HEK293 (cell line): Measurements from ENCODE around the gene MRPL55.
"Not testable (repeated sequence)": the region's sequence is repeated elsewhere in the genome, so short reads cannot be mapped to it uniquely, and the experiment has no call there.

Experiments
- CTCF ChIA-PET: fragments of 350-600 bp; formaldehyde crosslinking; extraction: SDS; loops from one replicate; lab custom pipeline; 2021; ENCODE audit warnings: antibody characterized with exemption; lab: Yijun Ruan, JAX
- POLR2A ChIA-PET: fragments of 300-600 bp; formaldehyde crosslinking; extraction: SDS; loops from one replicate; lab custom pipeline; 2020; ENCODE audit warnings: antibody characterized with exemption, inconsistent platforms; lab: Yijun Ruan, JAX
- H3K27ac ChIP-seq: fragments of 200-500 bp; sonication (Bioruptor generic); 2 replicates; pipeline ENCODE4 v1.5.1; 2014; ENCODE audit warnings: low read depth, low read length, control low read depth, inconsistent platforms; ENCODE audit errors: extremely low read depth
- H3K36me3 ChIP-seq, 2 experiments: fragments of 200-500 bp in 1 of 2; sonication (Bioruptor generic) in 1 of 2; 1 replicate in 1 of 2; 2 replicates in 1 of 2; pipeline ENCODE4 v1.5.1; 2014 to 2017; ENCODE audit warnings: inconsistent platforms in 2 of 2, low read length in 2 of 2; ENCODE audit not compliant: control insufficient read depth in 2 of 2, insufficient read depth in 1 of 2
- H3K4me1 ChIP-seq: fragments of 200-500 bp; sonication (Bioruptor generic); 2 replicates; pipeline ENCODE4 v1.5.1; 2014; ENCODE audit warnings: mild to moderate bottlenecking, low read length, inconsistent platforms; ENCODE audit not compliant: control insufficient read depth, insufficient read depth
- H3K4me3 ChIP-seq: 2 replicates; pipeline ENCODE4 v1.5.1; 2011; ENCODE audit warnings: low read depth, mild to moderate bottlenecking, control low read depth, low read length, moderate library complexity
- H3K9me3 ChIP-seq: fragments of 200-500 bp; sonication (Bioruptor generic); 2 replicates; pipeline ENCODE4 v1.5.1; 2014; ENCODE audit warnings: low read depth, low read length, inconsistent platforms; ENCODE audit not compliant: control insufficient read depth, insufficient read depth
- YY1 ChIP-seq: fragments of 450-650 bp; formaldehyde crosslinking; IDR thresholded peaks from 2 replicates; pipeline ENCODE4 v1.5.1; 2018; ENCODE audit warnings: missing biosample characterization, missing genetic modification characterization
- ZEB2 ChIP-seq: fragments of 450-650 bp; formaldehyde crosslinking; IDR thresholded peaks from 2 replicates; pipeline ENCODE4 v1.5.1; 2016; ENCODE audit warnings: missing biosample characterization, missing genetic modification characterization
- ZFP37 ChIP-seq: fragments of 450-650 bp; formaldehyde crosslinking; IDR thresholded peaks from 2 replicates; pipeline ENCODE4 v1.5.1; 2016; ENCODE audit warnings: missing biosample characterization, missing genetic modification characterization
- ZNF114 ChIP-seq: fragments of 450-650 bp; formaldehyde crosslinking; IDR thresholded peaks from 2 replicates; pipeline ENCODE4 v1.5.0; 2017; ENCODE audit warnings: missing biosample characterization, missing genetic modification characterization
- ZNF138 ChIP-seq: fragments of 450-650 bp; formaldehyde crosslinking; IDR thresholded peaks from 2 replicates; pipeline ENCODE4 v1.5.1; 2016; ENCODE audit warnings: missing biosample characterization, missing genetic modification characterization, borderline replicate concordance
- ZNF2 ChIP-seq: fragments of 450-650 bp; formaldehyde crosslinking; IDR thresholded peaks from 2 replicates; pipeline ENCODE4 v1.5.1; 2016; ENCODE audit warnings: missing biosample characterization, missing genetic modification characterization
- ZNF354C ChIP-seq: fragments of 450-650 bp; formaldehyde crosslinking; IDR thresholded peaks from 2 replicates; pipeline ENCODE4 v1.5.1; 2016; ENCODE audit warnings: missing biosample characterization, missing genetic modification characterization, low read depth, borderline replicate concordance
- ZNF366 ChIP-seq: fragments of 450-650 bp; formaldehyde crosslinking; conservative IDR thresholded peaks from 2 replicates; pipeline ENCODE4 v1.5.1; 2016; ENCODE audit warnings: missing biosample characterization, missing genetic modification characterization
- ZNF560 ChIP-seq: fragments of 450-650 bp; formaldehyde crosslinking; IDR thresholded peaks from 2 replicates; pipeline ENCODE4 v1.5.1; 2017; ENCODE audit warnings: missing biosample characterization, missing genetic modification characterization, borderline replicate concordance
- ZNF626 ChIP-seq: fragments of 450-650 bp; sonication (Bioruptor Pico); formaldehyde crosslinking; IDR thresholded peaks from 2 replicates; pipeline ENCODE4 v1.5.1; 2018; ENCODE audit warnings: missing biosample characterization, missing genetic modification characterization, inconsistent platforms
- ZNF677 ChIP-seq: fragments of 450-650 bp; IDR thresholded peaks from 2 replicates; pipeline ENCODE4 v1.5.0; 2018; ENCODE audit warnings: missing biosample characterization, mild to moderate bottlenecking, missing genetic modification characterization, moderate library complexity
- ZNF776 ChIP-seq: fragments of 450-650 bp; formaldehyde crosslinking; IDR thresholded peaks from 2 replicates; pipeline ENCODE4 v1.5.0; 2017; ENCODE audit warnings: missing biosample characterization, missing genetic modification characterization, borderline replicate concordance
- ZSCAN23 ChIP-seq: fragments of 450-650 bp; formaldehyde crosslinking; IDR thresholded peaks from 2 replicates; pipeline ENCODE4 v1.5.1; 2016; ENCODE audit warnings: missing biosample characterization, missing genetic modification characterization
- TF ChIP-seq, protein P1 (sequence below): fragments of 450-650 bp; formaldehyde crosslinking; IDR thresholded peaks from 2 replicates; pipeline ENCODE4 v1.5.1; 2016; ENCODE audit warnings: missing biosample characterization, missing genetic modification characterization
- TF ChIP-seq, protein P2 (sequence below): fragments of 450-650 bp; formaldehyde crosslinking; conservative IDR thresholded peaks from 2 replicates; pipeline ENCODE4 v1.5.1; 2016; ENCODE audit warnings: low read depth, missing biosample characterization, missing genetic modification characterization
- TF ChIP-seq, protein P3 (sequence below): fragments of 450-650 bp; IDR thresholded peaks from 2 replicates; pipeline ENCODE4 v1.5.1; 2018; ENCODE audit warnings: missing biosample characterization, mild to moderate bottlenecking, missing genetic modification characterization
- TF ChIP-seq, protein P4 (sequence below): fragments of 450-650 bp; formaldehyde crosslinking; IDR thresholded peaks from 2 replicates; pipeline ENCODE4 v1.5.1; 2017; ENCODE audit warnings: missing biosample characterization, missing genetic modification characterization
- TF ChIP-seq, protein P5 (sequence below): fragments of 450-650 bp; formaldehyde crosslinking; IDR thresholded peaks from 2 replicates; pipeline ENCODE4 v1.5.1; 2016; ENCODE audit warnings: missing biosample characterization, missing genetic modification characterization, low read depth
- TF ChIP-seq, protein P6 (sequence below): fragments of 450-650 bp; formaldehyde crosslinking; IDR thresholded peaks from 2 replicates; pipeline ENCODE4 v1.5.1; 2016; ENCODE audit warnings: missing biosample characterization, missing genetic modification characterization, low read depth

The MRPL55 gene

DNA sequence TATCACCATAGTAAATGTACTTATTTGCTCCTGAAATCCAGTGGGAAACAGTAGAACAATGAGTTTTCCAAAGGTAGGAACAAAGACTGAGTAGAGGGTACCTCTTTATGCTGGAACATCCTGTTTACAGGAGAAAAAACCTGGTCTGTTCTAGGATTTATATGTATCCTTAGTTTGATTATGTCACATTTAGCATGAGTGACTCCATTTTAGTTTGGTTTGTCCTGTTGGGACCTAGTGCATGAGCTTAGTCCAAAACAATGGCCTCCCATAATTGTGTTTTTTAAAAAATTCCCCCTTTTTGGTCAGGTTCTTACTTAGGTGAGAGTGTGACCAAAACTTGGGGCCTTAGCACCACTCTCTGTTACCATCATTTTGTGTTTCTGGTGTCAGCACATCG, 3.5 kb upstream of the MRPL55 start (continued):
- TF ChIP-seq, protein P1, sequence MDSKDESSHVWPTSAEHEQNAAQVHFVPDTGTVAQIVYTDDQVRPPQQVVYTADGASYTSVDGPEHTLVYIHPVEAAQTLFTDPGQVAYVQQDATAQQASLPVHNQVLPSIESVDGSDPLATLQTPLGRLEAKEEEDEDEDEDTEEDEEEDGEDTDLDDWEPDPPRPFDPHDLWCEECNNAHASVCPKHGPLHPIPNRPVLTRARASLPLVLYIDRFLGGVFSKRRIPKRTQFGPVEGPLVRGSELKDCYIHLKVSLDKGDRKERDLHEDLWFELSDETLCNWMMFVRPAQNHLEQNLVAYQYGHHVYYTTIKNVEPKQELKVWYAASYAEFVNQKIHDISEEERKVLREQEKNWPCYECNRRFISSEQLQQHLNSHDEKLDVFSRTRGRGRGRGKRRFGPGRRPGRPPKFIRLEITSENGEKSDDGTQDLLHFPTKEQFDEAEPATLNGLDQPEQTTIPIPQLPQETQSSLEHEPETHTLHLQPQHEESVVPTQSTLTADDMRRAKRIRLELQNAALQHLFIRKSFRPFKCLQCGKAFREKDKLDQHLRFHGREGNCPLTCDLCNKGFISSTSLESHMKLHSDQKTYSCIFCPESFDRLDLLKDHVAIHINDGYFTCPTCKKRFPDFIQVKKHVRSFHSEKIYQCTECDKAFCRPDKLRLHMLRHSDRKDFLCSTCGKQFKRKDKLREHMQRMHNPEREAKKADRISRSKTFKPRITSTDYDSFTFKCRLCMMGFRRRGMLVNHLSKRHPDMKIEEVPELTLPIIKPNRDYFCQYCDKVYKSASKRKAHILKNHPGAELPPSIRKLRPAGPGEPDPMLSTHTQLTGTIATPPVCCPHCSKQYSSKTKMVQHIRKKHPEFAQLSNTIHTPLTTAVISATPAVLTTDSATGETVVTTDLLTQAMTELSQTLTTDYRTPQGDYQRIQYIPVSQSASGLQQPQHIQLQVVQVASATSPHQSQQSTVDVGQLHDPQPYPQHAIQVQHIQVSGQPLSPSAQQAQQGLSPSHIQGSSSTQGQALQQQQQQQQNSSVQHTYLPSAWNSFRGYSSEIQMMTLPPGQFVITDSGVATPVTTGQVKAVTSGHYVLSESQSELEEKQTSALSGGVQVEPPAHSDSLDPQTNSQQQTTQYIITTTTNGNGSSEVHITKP (tag by site-specific recombination), result no peak
- no peak for TF ChIP-seq ZNF366
- TF ChIP-seq, protein P2, sequence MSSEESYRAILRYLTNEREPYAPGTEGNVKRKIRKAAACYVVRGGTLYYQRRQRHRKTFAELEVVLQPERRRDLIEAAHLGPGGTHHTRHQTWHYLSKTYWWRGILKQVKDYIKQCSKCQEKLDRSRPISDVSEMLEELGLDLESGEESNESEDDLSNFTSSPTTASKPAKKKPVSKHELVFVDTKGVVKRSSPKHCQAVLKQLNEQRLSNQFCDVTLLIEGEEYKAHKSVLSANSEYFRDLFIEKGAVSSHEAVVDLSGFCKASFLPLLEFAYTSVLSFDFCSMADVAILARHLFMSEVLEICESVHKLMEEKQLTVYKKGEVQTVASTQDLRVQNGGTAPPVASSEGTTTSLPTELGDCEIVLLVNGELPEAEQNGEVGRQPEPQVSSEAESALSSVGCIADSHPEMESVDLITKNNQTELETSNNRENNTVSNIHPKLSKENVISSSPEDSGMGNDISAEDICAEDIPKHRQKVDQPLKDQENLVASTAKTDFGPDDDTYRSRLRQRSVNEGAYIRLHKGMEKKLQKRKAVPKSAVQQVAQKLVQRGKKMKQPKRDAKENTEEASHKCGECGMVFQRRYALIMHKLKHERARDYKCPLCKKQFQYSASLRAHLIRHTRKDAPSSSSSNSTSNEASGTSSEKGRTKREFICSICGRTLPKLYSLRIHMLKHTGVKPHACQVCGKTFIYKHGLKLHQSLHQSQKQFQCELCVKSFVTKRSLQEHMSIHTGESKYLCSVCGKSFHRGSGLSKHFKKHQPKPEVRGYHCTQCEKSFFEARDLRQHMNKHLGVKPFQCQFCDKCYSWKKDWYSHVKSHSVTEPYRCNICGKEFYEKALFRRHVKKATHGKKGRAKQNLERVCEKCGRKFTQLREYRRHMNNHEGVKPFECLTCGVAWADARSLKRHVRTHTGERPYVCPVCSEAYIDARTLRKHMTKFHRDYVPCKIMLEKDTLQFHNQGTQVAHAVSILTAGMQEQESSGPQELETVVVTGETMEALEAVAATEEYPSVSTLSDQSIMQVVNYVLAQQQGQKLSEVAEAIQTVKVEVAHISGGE (tag by site-specific recombination), result no peak
- no peak for TF ChIP-seq ZNF138
- no peak for TF ChIP-seq ZEB2 (tag by site-specific recombination)
- TF ChIP-seq ZNF677 (tag by site-specific recombination), result no peak
- no peak for TF ChIP-seq ZNF354C
- TF ChIP-seq, protein P3, sequence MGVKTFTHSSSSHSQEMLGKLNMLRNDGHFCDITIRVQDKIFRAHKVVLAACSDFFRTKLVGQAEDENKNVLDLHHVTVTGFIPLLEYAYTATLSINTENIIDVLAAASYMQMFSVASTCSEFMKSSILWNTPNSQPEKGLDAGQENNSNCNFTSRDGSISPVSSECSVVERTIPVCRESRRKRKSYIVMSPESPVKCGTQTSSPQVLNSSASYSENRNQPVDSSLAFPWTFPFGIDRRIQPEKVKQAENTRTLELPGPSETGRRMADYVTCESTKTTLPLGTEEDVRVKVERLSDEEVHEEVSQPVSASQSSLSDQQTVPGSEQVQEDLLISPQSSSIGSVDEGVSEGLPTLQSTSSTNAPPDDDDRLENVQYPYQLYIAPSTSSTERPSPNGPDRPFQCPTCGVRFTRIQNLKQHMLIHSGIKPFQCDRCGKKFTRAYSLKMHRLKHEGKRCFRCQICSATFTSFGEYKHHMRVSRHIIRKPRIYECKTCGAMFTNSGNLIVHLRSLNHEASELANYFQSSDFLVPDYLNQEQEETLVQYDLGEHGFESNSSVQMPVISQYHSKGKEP (tag by site-specific recombination), result no peak
- TF ChIP-seq ZNF626 (tag by site-specific recombination), result no peak
- no peak for TF ChIP-seq ZNF2 (tag by site-specific recombination)
- no peak for TF ChIP-seq ZNF114 (tag by site-specific recombination)
- TF ChIP-seq ZFP37 (tag by site-specific recombination), result no peak
- TF ChIP-seq, all 188 proteins: peak for 0

DNA sequence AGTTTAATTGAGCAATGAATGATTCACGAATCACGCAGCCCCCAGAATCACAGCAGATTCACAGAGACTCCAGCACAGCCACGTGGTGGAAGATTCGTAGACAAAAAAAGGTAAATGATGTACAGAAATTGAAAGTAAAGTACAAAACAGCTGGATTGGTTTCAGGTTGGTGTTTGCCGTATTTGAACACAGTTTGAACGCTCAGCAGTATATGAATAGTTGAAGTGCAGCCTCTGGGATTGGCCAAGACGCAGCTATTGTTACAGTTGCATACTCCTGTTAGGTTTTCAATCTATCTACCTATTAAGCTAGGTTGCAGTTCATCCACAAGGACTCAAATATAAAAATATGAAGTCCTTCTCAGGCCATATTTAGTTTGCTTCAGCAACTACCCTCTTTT, 3.1 kb upstream of the MRPL55 start:
- H3K9me3 ChIP-seq, result no peaks in the 10 kb centered on the region
- H3K27ac ChIP-seq, result no peak overlapping the region
- 0 out of 2 replicates have a peak, but pooled peaks cover 3% of the 10 kb centered on the region for H3K4me1 ChIP-seq
- H3K36me3 ChIP-seq, result peaks cover 1 to 9% of the 10 kb centered on the region in 2 experiments; a peak in 2 of 3 replicates
- no peak for TF ChIP-seq ZNF560 (tag by site-specific recombination)
- TF ChIP-seq, protein P4, sequence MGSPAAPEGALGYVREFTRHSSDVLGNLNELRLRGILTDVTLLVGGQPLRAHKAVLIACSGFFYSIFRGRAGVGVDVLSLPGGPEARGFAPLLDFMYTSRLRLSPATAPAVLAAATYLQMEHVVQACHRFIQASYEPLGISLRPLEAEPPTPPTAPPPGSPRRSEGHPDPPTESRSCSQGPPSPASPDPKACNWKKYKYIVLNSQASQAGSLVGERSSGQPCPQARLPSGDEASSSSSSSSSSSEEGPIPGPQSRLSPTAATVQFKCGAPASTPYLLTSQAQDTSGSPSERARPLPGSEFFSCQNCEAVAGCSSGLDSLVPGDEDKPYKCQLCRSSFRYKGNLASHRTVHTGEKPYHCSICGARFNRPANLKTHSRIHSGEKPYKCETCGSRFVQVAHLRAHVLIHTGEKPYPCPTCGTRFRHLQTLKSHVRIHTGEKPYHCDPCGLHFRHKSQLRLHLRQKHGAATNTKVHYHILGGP (tag by site-specific recombination), result no peak
- TF ChIP-seq, protein P5, sequence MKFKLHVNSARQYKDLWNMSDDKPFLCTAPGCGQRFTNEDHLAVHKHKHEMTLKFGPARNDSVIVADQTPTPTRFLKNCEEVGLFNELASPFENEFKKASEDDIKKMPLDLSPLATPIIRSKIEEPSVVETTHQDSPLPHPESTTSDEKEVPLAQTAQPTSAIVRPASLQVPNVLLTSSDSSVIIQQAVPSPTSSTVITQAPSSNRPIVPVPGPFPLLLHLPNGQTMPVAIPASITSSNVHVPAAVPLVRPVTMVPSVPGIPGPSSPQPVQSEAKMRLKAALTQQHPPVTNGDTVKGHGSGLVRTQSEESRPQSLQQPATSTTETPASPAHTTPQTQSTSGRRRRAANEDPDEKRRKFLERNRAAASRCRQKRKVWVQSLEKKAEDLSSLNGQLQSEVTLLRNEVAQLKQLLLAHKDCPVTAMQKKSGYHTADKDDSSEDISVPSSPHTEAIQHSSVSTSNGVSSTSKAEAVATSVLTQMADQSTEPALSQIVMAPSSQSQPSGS (tag by site-specific recombination), result no peak
- TF ChIP-seq YY1 (tag by site-specific recombination), result no peak
- no peak for TF ChIP-seq ZNF776 (tag by site-specific recombination)
- TF ChIP-seq ZSCAN23 (tag by site-specific recombination), result no peak
- TF ChIP-seq, protein P6, sequence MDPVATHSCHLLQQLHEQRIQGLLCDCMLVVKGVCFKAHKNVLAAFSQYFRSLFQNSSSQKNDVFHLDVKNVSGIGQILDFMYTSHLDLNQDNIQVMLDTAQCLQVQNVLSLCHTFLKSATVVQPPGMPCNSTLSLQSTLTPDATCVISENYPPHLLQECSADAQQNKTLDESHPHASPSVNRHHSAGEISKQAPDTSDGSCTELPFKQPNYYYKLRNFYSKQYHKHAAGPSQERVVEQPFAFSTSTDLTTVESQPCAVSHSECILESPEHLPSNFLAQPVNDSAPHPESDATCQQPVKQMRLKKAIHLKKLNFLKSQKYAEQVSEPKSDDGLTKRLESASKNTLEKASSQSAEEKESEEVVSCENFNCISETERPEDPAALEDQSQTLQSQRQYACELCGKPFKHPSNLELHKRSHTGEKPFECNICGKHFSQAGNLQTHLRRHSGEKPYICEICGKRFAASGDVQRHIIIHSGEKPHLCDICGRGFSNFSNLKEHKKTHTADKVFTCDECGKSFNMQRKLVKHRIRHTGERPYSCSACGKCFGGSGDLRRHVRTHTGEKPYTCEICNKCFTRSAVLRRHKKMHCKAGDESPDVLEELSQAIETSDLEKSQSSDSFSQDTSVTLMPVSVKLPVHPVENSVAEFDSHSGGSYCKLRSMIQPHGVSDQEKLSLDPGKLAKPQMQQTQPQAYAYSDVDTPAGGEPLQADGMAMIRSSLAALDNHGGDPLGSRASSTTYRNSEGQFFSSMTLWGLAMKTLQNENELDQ (tag by site-specific recombination), result no peak
- CTCF ChIA-PET, result interaction anchor here (1.4 to 9.9 kb wide), 2 partner anchors 10 to 19 kb away, joined by 4 to 57 read pairs; no protein-coding TSS in a partner anchor
- POLR2A ChIA-PET, result no interaction called here
- H3K4me3 ChIP-seq, result no peak overlapping the region

DNA sequence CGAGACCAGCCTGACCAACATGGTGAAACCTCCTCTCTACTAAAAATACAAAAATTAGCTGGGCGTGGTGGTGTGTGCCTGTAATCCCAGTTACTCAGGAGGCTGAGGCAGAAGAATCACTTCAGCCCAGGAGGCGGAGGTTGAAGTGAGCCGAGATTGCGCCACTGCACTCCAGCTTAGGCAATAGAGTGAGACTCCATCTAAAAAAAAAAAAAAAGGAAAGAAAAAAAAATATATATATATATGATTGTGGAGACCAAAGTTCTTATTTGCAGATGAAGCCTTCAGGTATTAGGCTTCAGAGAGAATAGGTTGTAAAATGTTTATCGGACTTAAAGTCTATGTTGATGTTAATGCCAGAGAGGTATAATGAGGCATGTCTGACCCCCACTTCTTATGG, 2.2 kb upstream of the MRPL55 start:
- H3K4me3 ChIP-seq, H3K4me1 ChIP-seq, H3K9me3 ChIP-seq, POLR2A ChIA-PET, H3K27ac ChIP-seq: not testable (repeated sequence)
- peaks cover 6 to 17% of the 10 kb centered on the region in 2 experiments for H3K36me3 ChIP-seq
- CTCF ChIA-PET, result interaction anchor here (0.7 to 9.9 kb wide), 3 partner anchors 11 to 112 kb away, joined by 3 to 57 read pairs (median 9); no protein-coding TSS in a partner anchor
